HCT116 (cell line): ENCODE results near the gene C11orf98. TPM values are rescaled to one million over a fixed set of nuclear protein-coding genes. Genes with fewer than 3 reads are reported as not detected.

Experiments
- ATAC-seq: fragments of 200-7000 bp; cut with Tn5 transposase; 2 replicates; pipeline ENCODE4 v1.9.1; 2020; ENCODE audit warnings: mild to moderate bottlenecking, moderate library complexity
- BruUV-seq: library from RNA; stranded (reverse); fragments of 400-500 nt; replicated peaks from 2 replicates; lab custom pipeline; 2021; lab: Mats Ljungman, UMichigan
- CTCF ChIA-PET: fragments of 300-600 bp; sonication (Branson Sonifier 250); formaldehyde crosslinking; loops from one replicate; lab custom pipeline; 2021; ENCODE audit warnings: antibody characterized with exemption; lab: Charles Lee
- POLR2A ChIA-PET: fragments of 300-600, 350-600 bp; sonication (Branson Sonifier 250); formaldehyde crosslinking; loops from one replicate; lab custom pipeline; 2021; ENCODE audit warnings: antibody characterized with exemption; lab: Charles Lee
- RAD21 ChIA-PET, 2 experiments: fragments of 300-600 bp; sonication (Branson Sonifier 250); formaldehyde crosslinking; loops; one replicate each; lab custom pipeline; 2023; ENCODE audit warnings: low total read pairs in 2 of 2; ENCODE audit not compliant: uncharacterized antibody in 2 of 2, unreplicated experiment in 2 of 2, low non-redundant PET in 1 of 2; lab: Charles Lee
- DNase-seq: peaks from one replicate; pipeline ENCODE4 v3.0.0-alpha.2; 2010; ENCODE audit warnings: low read depth, low spot score
- H2AFZ ChIP-seq: fragments of 200-600 bp; shearing (Covaris generic), sonication (generic); 2 replicates; pipeline ENCODE4 v1.6.1; 2017; ENCODE audit warnings: low read depth, mixed run types, mixed read lengths, antibody characterized with exemption, low read length; ENCODE audit not compliant: poor library complexity, severe bottlenecking
- H3K27ac ChIP-seq: 2 replicates; pipeline ENCODE4 v1.5.1; 2012; ENCODE audit warnings: low read depth, low read length
- H3K27me3 ChIP-seq: fragments of 200-600 bp; sonication (generic); 2 replicates; pipeline ENCODE4 v1.6.1; 2016; ENCODE audit warnings: mixed run types, low read length, mixed read lengths; ENCODE audit not compliant: insufficient read depth
- H3K36me3 ChIP-seq, 2 experiments: fragments of 200-500 bp in 1 of 2; fragments of 200-600 bp in 1 of 2; sonication (Bioruptor generic) in 1 of 2; sonication (generic) in 1 of 2; 2 replicates each; pipeline versions ENCODE4 v1.5.1 to v1.6.1; 2014 to 2016; ENCODE audit warnings: low read length in 2 of 2, inconsistent platforms in 1 of 2, mixed read lengths in 1 of 2, mixed run types in 1 of 2; ENCODE audit not compliant: insufficient read depth in 2 of 2, control insufficient read depth in 1 of 2
- H3K4me1 ChIP-seq, 2 experiments: fragments of 200-600 bp in 1 of 2; sonication (generic) in 1 of 2; 2 replicates each; pipeline versions ENCODE4 v1.5.1 to v1.6.1; 2012 to 2017; ENCODE audit warnings: low read length in 2 of 2, inconsistent platforms in 1 of 2, mild to moderate bottlenecking in 1 of 2, mixed read lengths in 1 of 2, mixed run types in 1 of 2, moderate library complexity in 1 of 2; ENCODE audit not compliant: insufficient read depth in 2 of 2, control insufficient read depth in 1 of 2
- H3K4me2 ChIP-seq: fragments of 200-600 bp; sonication (generic); 2 replicates; pipeline ENCODE4 v1.6.1; 2017; ENCODE audit warnings: mixed run types, low read length, mixed read lengths
- H3K4me3 ChIP-seq, 2 experiments: fragments of 200-600 bp in 1 of 2; sonication (generic) in 1 of 2; replicated peaks in 1 of 2; 2 replicates each; pipeline ENCODE4 v1.5.1; 2011 to 2016; ENCODE audit warnings: low read length in 2 of 2, control low read depth in 1 of 2, low read depth in 1 of 2, mild to moderate bottlenecking in 1 of 2, mixed read lengths in 1 of 2, mixed run types in 1 of 2
- H3K79me2 ChIP-seq: fragments of 200-600 bp; sonication (generic); 2 replicates; pipeline ENCODE4 v1.6.1; 2017; ENCODE audit warnings: mild to moderate bottlenecking, mixed run types, low read length, moderate library complexity, mixed read lengths; ENCODE audit not compliant: insufficient read depth
- H3K9ac ChIP-seq: fragments of 200-600 bp; sonication (generic); 2 replicates; pipeline ENCODE4 v1.6.1; 2016; ENCODE audit warnings: low read length, mixed read lengths
- H3K9me2 ChIP-seq: fragments of 200-600 bp; sonication (generic), shearing (Covaris generic); 2 replicates; pipeline ENCODE4 v1.6.1; 2017; ENCODE audit warnings: mixed run types, mild to moderate bottlenecking, moderate library complexity; ENCODE audit not compliant: insufficient read depth
- H3K9me3 ChIP-seq, 2 experiments: fragments of 200-500 bp in 1 of 2; fragments of 200-600 bp in 1 of 2; sonication (Bioruptor generic) in 1 of 2; sonication (generic) in 1 of 2; 2 replicates each; pipeline ENCODE4 v1.6.1; 2014 to 2017; ENCODE audit warnings: low read length in 2 of 2, mixed read lengths in 2 of 2, inconsistent platforms in 1 of 2, low read depth in 1 of 2, mild to moderate bottlenecking in 1 of 2, mixed run types in 1 of 2, moderate library complexity in 1 of 2; ENCODE audit not compliant: control insufficient read depth in 1 of 2, insufficient read depth in 1 of 2
- H4K20me1 ChIP-seq: fragments of 200-600 bp; sonication (generic), shearing (Covaris generic); 2 replicates; pipeline ENCODE4 v1.6.1; 2017; ENCODE audit warnings: mixed run types, mild to moderate bottlenecking, moderate library complexity; ENCODE audit not compliant: insufficient read depth
- CEBPB ChIP-seq: IDR thresholded peaks from 2 replicates; pipeline ENCODE4 v1.6.1; 2012; ENCODE audit warnings: low read depth
- EGR1 ChIP-seq: IDR thresholded peaks from 2 replicates; pipeline ENCODE4 v1.6.1; 2012; ENCODE audit warnings: low read depth
- ELF1 ChIP-seq: IDR thresholded peaks from 2 replicates; pipeline ENCODE4 v1.6.1; 2012; ENCODE audit warnings: low read depth, borderline replicate concordance
- EZH2 ChIP-seq: fragments of 200-600 bp; sonication (generic); IDR thresholded peaks from 2 replicates; pipeline ENCODE4 v1.6.1; 2017; ENCODE audit warnings: antibody characterized with exemption, mixed run types
- FOSL1 ChIP-seq: IDR thresholded peaks from 2 replicates; pipeline ENCODE4 v1.6.1; 2012; ENCODE audit warnings: low read depth
- MAX ChIP-seq: IDR thresholded peaks from 2 replicates; pipeline ENCODE4 v1.6.1; 2012
- POLR2A ChIP-seq: IDR thresholded peaks from 2 replicates; pipeline ENCODE4 v1.7.0; 2011; ENCODE audit warnings: borderline replicate concordance; ENCODE audit not compliant: insufficient read depth, insufficient read length; ENCODE audit errors: extremely low read depth
- POLR2AphosphoS5 ChIP-seq: IDR thresholded peaks from 2 replicates; pipeline ENCODE4 v1.6.1; 2011; ENCODE audit warnings: mild to moderate bottlenecking, low read depth, low read length, moderate library complexity
- RAD21 ChIP-seq: IDR thresholded peaks from 2 replicates; pipeline ENCODE4 v1.6.1; 2012; ENCODE audit warnings: low read depth, mild to moderate bottlenecking
- SRF ChIP-seq: IDR thresholded peaks from 2 replicates; pipeline ENCODE4 v1.6.1; 2012; ENCODE audit warnings: low read depth
- YY1 ChIP-seq: IDR thresholded peaks from 2 replicates; pipeline ENCODE4 v1.6.1; 2011; ENCODE audit warnings: low read length, low read depth, moderate library complexity, mild to moderate bottlenecking; ENCODE audit not compliant: insufficient replicate concordance; ENCODE audit errors: extremely low read depth
- ZFX ChIP-seq: fragments of 450-650 bp; IDR thresholded peaks from 2 replicates; pipeline ENCODE4 v1.6.1; 2017
- ZNF274 ChIP-seq: fragments of 200-500 bp; sonication (Bioruptor generic); IDR thresholded peaks from 2 replicates; pipeline ENCODE4 v1.6.1; 2014; ENCODE audit warnings: mild to moderate bottlenecking, low read depth, low read length, inconsistent platforms
- intact Hi-C: fragments of 100-400 bp; cut with micrococcal nuclease; formaldehyde crosslinking; loops from 2 replicates; pipeline ENCODE4 v1.10.0; 2022
- total RNA-seq: library from RNA; stranded (reverse); gene quantifications from one replicate; pipeline ENCODE4 v1.2.1, GENCODE V29; 2021; ENCODE audit not compliant: unreplicated experiment

Gene C11orf98
- total RNA-seq, 1 experiment from 2014 or later, result 121 TPM

DNA sequence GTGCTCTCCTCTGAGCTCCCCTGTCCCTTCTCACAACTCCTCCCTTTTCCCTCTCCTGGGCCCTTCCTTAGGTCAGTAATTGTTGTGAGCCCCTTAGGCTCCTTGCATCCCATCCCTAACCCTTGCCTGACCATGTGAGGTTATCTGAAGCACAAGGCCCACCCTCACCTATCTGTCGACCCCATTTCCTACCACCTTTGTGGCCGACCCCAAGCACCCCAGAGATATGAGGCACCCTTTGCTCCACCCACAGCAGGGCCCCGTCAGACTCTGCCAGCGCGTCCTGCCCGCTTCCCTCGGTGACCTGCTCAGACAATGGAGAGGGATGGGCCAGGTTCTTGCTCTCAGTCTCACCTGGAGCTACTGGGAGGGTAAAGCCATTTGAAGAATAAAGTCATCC is 43.8 kb upstream of the C11orf98 start:
- ChIA-PET CTCF (no interaction called here), POLR2A (interaction anchor here (0.9 kb wide), 1 partner anchor 40 kb away, joined by 3 read pairs; no protein-coding TSS in a partner anchor)
- no peaks in the 10 kb centered on the region for H3K9me3 ChIP-seq
- TF ChIP-seq EZH2, result no peak
- no peak for TF ChIP-seq ZFX
- TF ChIP-seq ZNF274, result no peak
- no peak for TF ChIP-seq POLR2A
- no peak for TF ChIP-seq RAD21
- no peak for TF ChIP-seq ELF1
- TF ChIP-seq MAX, result no peak
- TF ChIP-seq EGR1, result no peak
- no peak for TF ChIP-seq POLR2AphosphoS5
- no peak for TF ChIP-seq CEBPB
- TF ChIP-seq SRF, result no peak
- TF ChIP-seq YY1, result no peak
- no peak for TF ChIP-seq FOSL1
- TF ChIP-seq, all 23 proteins: peak for 0
- H3K4me2 ChIP-seq, result no peak overlapping the region
- peaks cover 5 to 20% of the 10 kb centered on the region in 2 experiments for H3K4me1 ChIP-seq
- no peaks in the 10 kb centered on the region for H3K9me2 ChIP-seq
- H3K36me3 ChIP-seq, result peaks cover 18 to 40% of the 10 kb centered on the region in 2 experiments
- H2AFZ ChIP-seq, result no peak overlapping the region
- H3K27ac ChIP-seq, result no peak overlapping the region
- RAD21 ChIA-PET, result no interaction called here
- intact Hi-C loops, result no loop called here
- no peak overlapping the region for H3K4me3 ChIP-seq
- no peaks in the 10 kb centered on the region for H4K20me1 ChIP-seq
- no TSS peak for BruUV-seq
- H3K9ac ChIP-seq, result no peak overlapping the region
- H3K27me3 ChIP-seq, result no peaks in the 10 kb centered on the region
- peaks cover 20% of the 10 kb centered on the region for H3K79me2 ChIP-seq
- no peak for DNase-seq
- ATAC-seq, result no peak

DNA sequence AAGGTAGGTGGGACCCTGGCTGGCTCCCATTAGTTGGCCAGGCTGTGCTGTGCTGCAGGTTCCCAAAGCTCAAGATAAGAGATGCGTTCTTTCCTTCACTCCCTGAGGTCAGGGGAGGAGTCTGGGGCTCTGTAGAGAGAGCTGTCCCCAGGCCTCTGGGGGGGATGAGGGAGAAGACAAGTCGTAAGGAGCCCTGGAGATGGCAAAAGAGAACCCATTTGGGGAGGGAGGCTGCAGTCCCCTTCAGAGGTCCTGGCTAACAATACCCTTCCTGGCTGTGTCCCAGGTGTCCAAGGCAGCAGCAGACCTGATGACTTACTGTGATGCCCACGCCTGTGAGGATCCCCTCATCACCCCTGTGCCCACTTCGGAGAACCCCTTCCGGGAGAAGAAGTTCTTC is 43.4 kb upstream of the C11orf98 start:
- no peak overlapping the region for H3K27ac ChIP-seq
- peaks cover 5 to 20% of the 10 kb centered on the region in 2 experiments for H3K4me1 ChIP-seq
- ChIA-PET CTCF (no interaction called here), POLR2A (interaction anchor here (0.9 kb wide), 1 partner anchor 40 kb away, joined by 3 read pairs; no protein-coding TSS in a partner anchor), RAD21 (no interaction called here)
- intact Hi-C loops, result no loop called here
- ATAC-seq (no peak), DNase-seq (no peak)
- no peaks in the 10 kb centered on the region for H3K9me2 ChIP-seq
- H3K79me2 ChIP-seq, result peaks cover 16% of the 10 kb centered on the region
- H3K4me2 ChIP-seq, result no peak overlapping the region
- H3K9me3 ChIP-seq, result no peaks in the 10 kb centered on the region
- H3K36me3 ChIP-seq, result peaks cover 14 to 37% of the 10 kb centered on the region in 2 experiments
- H3K4me3 ChIP-seq, result no peak overlapping the region
- H3K27me3 ChIP-seq, result no peaks in the 10 kb centered on the region
- no peaks in the 10 kb centered on the region for H4K20me1 ChIP-seq
- H3K9ac ChIP-seq, result no peak overlapping the region
- H2AFZ ChIP-seq, result no peak overlapping the region
- peak; percentile 41; the same call in 1 of the 2 replicates for TF ChIP-seq POLR2AphosphoS5
- TF ChIP-seq SRF, result no peak
- BruUV-seq, result no TSS peak
